Neural progenitor cell (in vitro differentiated cells): ENCODE data around the gene CSRP2. TPM values are rescaled to one million over a fixed set of nuclear protein-coding genes. Genes with fewer than 3 reads are reported as not detected.

Source experiments
- DNase-seq: peaks from one replicate; pipeline ENCODE4 v3.0.0-alpha.2; 2016; ENCODE audit warnings: low spot score
- H2AFZ ChIP-seq: fragments of 200-600 bp; sonication (generic); replicated peaks from 2 replicates; pipeline ENCODE4 v1.6.1; 2016; ENCODE audit warnings: antibody characterized with exemption
- H3F3A ChIP-seq: fragments of 200-600 bp; sonication (generic); 2 replicates; pipeline ENCODE4 v1.6.1; 2016; ENCODE audit warnings: antibody characterized with exemption, low read depth
- H3K27ac ChIP-seq: fragments of 200-600 bp; sonication (generic); 2 replicates; pipeline ENCODE4 v1.5.1; 2016; ENCODE audit warnings: mild to moderate bottlenecking
- H3K27me3 ChIP-seq: fragments of 200-600 bp; sonication (generic); 2 replicates; pipeline ENCODE4 v1.6.1; 2016; ENCODE audit warnings: mild to moderate bottlenecking, moderate library complexity
- H3K36me3 ChIP-seq: fragments of 200-600 bp; sonication (generic); 2 replicates; pipeline ENCODE4 v1.5.1; 2016
- H3K4me1 ChIP-seq: fragments of 200-600 bp; sonication (generic); 2 replicates; pipeline ENCODE4 v1.6.1; 2016; ENCODE audit warnings: mixed run types
- H3K4me2 ChIP-seq: fragments of 200-600 bp; sonication (generic); 2 replicates; pipeline ENCODE4 v1.6.1; 2016
- H3K4me3 ChIP-seq: fragments of 200-600 bp; sonication (generic); 2 replicates; pipeline ENCODE4 v1.5.1; 2016
- H3K79me2 ChIP-seq: fragments of 200-600 bp; sonication (generic); 2 replicates; pipeline ENCODE4 v1.6.1; 2016; ENCODE audit warnings: low read depth
- H3K9ac ChIP-seq: fragments of 200-600 bp; sonication (generic); 2 replicates; pipeline ENCODE4 v1.6.1; 2016
- H3K9me3 ChIP-seq: fragments of 200-600 bp; sonication (generic); 2 replicates; pipeline ENCODE4 v1.5.1; 2016; ENCODE audit warnings: low read depth
- H4K20me1 ChIP-seq: fragments of 200-600 bp; sonication (generic); 2 replicates; pipeline ENCODE4 v1.6.1; 2016; ENCODE audit warnings: low read depth
- H3K27ac Mint-ChIP-seq: 3 replicates; pipeline ENCODE4 v1.8.0; 2021; ENCODE audit warnings: mixed read lengths
- H3K27me3 Mint-ChIP-seq: 2 replicates; pipeline ENCODE4 v1.8.0; 2022; ENCODE audit warnings: low read depth, mild to moderate bottlenecking, inconsistent platforms, moderate library complexity, mixed read lengths; ENCODE audit not compliant: insufficient read depth
- H3K36me3 Mint-ChIP-seq: 3 replicates; pipeline ENCODE4 v1.8.0; 2021; ENCODE audit warnings: mixed read lengths
- H3K4me1 Mint-ChIP-seq: 3 replicates; pipeline ENCODE4 v1.8.0; 2021; ENCODE audit warnings: mixed read lengths
- H3K4me3 Mint-ChIP-seq: 3 replicates; pipeline ENCODE4 v1.8.0; 2021; ENCODE audit warnings: mild to moderate bottlenecking, moderate library complexity, mixed read lengths
- H3K9me3 Mint-ChIP-seq: 3 replicates; pipeline ENCODE4 v1.8.0; 2020; ENCODE audit warnings: mixed read lengths
- CTCF ChIP-seq: fragments of 200-600 bp; sonication (generic); IDR thresholded peaks from 2 replicates; pipeline ENCODE4 v1.5.1; 2017; ENCODE audit warnings: antibody characterized with exemption, mild to moderate bottlenecking
- EZH2 ChIP-seq: fragments of 200-600 bp; sonication (generic); IDR thresholded peaks from 2 replicates; pipeline ENCODE4 v1.6.1; 2017; ENCODE audit warnings: antibody characterized with exemption, mild to moderate bottlenecking, moderate library complexity
- EZH2phosphoT487 ChIP-seq: fragments of 200-600 bp; sonication (generic); IDR thresholded peaks from 2 replicates; pipeline ENCODE4 v1.6.1; 2017; ENCODE audit warnings: antibody characterized with exemption
- total RNA-seq: library from RNA; depleted of rRNA; stranded (reverse); fragments of >200 nt; gene quantifications from 2 replicates; pipeline ENCODE4 v1.2.3, GENCODE V29; 2015; ENCODE audit warnings: low replicate concordance

CSRP2 gene
- total RNA-seq, result 353 and 405 TPM in 2 replicates

DNA sequence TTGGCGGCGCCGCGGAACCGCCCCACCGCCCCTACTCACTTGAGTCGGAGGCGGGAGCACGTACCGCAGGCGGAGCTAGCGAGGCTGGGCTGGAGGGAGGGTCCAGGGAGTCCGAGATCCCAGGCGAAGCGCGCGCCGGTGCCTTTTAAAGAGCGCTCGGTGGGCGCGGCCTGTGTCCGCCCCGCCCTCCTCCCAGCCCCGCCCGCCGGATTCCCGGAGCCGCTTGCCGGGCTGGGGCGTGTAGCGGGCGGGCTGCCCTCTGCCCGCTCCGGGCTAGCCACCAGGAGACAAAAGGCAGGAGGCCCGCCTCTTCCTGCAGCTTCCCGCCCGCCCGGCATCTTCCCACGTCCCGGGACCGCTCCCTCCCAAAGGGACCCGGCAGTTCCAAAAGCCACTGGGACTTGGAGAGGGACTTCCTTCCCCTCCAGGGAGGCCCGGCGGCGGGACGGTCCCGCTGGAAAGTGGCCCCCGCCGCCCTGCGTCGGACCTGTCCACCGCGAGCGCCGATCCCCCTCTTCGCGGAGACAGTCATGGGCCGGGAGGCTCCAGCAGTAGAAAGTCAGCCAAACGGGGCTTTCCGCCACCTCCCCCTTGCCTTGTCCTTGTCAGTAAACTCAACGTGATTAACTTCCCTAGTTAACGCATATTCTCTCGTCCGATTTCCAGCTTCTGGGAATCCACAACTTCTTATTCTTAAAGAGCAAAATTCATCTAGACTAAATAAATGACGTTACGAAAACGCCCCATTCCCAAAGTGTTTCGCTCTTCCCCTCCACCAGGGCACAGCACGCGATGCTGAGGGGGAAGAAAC lies at the start of gene CSRP2:
Gene CSRP2, minus strand, starts transcription at position 121 of the 811 bp plus-strand sequence. CDS start 12,759 bp downstream, outside the sequence.
- Histone ChIP-seq H2AFZ (peak within 1 kb of the TSS; percentile 58), H3K79me2 (peaks cover 41% of the 10 kb centered on the region), H3K27ac (peak within 1 kb of the TSS; percentile 92), H3F3A (peaks cover 14% of the 10 kb centered on the region), H4K20me1 (peaks cover 35% of the 10 kb centered on the region), H3K9ac (peak within 1 kb of the TSS; percentile 63), H3K4me1 (peaks cover 39% of the 10 kb centered on the region), H3K9me3 (no peaks in the 10 kb centered on the region), H3K4me3 (peak within 1 kb of the TSS; percentile 71), H3K36me3 (no peaks in the 10 kb centered on the region), H3K27me3 (no peaks in the 10 kb centered on the region), H3K4me2 (peak within 1 kb of the TSS; percentile 97)
- peaks cover 9% of the 10 kb centered on the region for H3K27me3 Mint-ChIP-seq
- peak within 1 kb of the TSS; percentile 99 for H3K27ac Mint-ChIP-seq
- H3K4me1 Mint-ChIP-seq, result peaks cover 42% of the 10 kb centered on the region
- peak; percentile 98 for DNase-seq
- peaks cover 3% of the 10 kb centered on the region for H3K9me3 Mint-ChIP-seq
- peaks cover 14% of the 10 kb centered on the region for H3K36me3 Mint-ChIP-seq
- H3K4me3 Mint-ChIP-seq, result peak within 1 kb of the TSS; percentile 98
- no peak for TF ChIP-seq EZH2phosphoT487
- peak; percentile 41 for TF ChIP-seq CTCF

- no peaks in the 10 kb centered on the region for H3K27me3 Mint-ChIP-seq
- no peaks in the 10 kb centered on the region for H3K36me3 Mint-ChIP-seq
- H3K9me3 ChIP-seq, result no peaks in the 10 kb centered on the region
- no peak overlapping the region for H3K27ac ChIP-seq
- H3K4me2 ChIP-seq, result no peak overlapping the region
- no peak overlapping the region for H3K9ac ChIP-seq
- H3K4me3 Mint-ChIP-seq, result no peak overlapping the region
- H3K4me1 Mint-ChIP-seq, result no peaks in the 10 kb centered on the region
- no peak for TF ChIP-seq EZH2
- peak; percentile 82 for TF ChIP-seq CTCF
- no peaks in the 10 kb centered on the region for H3K36me3 ChIP-seq
- H3K4me1 ChIP-seq, result no peaks in the 10 kb centered on the region
- peak; percentile 75 for DNase-seq
- H2AFZ ChIP-seq, result no peak overlapping the region
- H3K4me3 ChIP-seq, result no peak overlapping the region
- no peak overlapping the region for H3K27ac Mint-ChIP-seq
- no peaks in the 10 kb centered on the region for H3K79me2 ChIP-seq
- no peaks in the 10 kb centered on the region for H3K27me3 ChIP-seq
- H3K9me3 Mint-ChIP-seq, result no peaks in the 10 kb centered on the region
- H3F3A ChIP-seq, result no peaks in the 10 kb centered on the region
- no peaks in the 10 kb centered on the region for H4K20me1 ChIP-seq
Observed at GRCh38 chr12:76927170-76927784, 48.5 kb upstream of the CSRP2 start.

- Histone ChIP-seq H2AFZ (peak overlapping the region; percentile 17), H3K27ac (no peak overlapping the region), H4K20me1 (no peaks in the 10 kb centered on the region), H3K27me3 (no peaks in the 10 kb centered on the region), H3F3A (no peaks in the 10 kb centered on the region), H3K9me3 (no peaks in the 10 kb centered on the region), H3K36me3 (no peaks in the 10 kb centered on the region), H3K9ac (no peak overlapping the region), H3K4me3 (no peak overlapping the region), H3K4me1 (no peaks in the 10 kb centered on the region), H3K79me2 (no peaks in the 10 kb centered on the region), H3K4me2 (no peak overlapping the region)
- no peak for DNase-seq
- Mint-ChIP-seq H3K4me3 (no peak overlapping the region), H3K36me3 (no peaks in the 10 kb centered on the region), H3K9me3 (no peaks in the 10 kb centered on the region), H3K4me1 (no peaks in the 10 kb centered on the region), H3K27me3 (no peaks in the 10 kb centered on the region), H3K27ac (no peak overlapping the region)
- no peak for TF ChIP-seq EZH2phosphoT487
- no peak for TF ChIP-seq CTCF
- no peak for TF ChIP-seq EZH2
Observed at GRCh38 chr12:76925135-76925534, 46.3 kb upstream of the CSRP2 start.
